ENCODE measurements around the gene PROM2.

Gene PROM2

DNA sequence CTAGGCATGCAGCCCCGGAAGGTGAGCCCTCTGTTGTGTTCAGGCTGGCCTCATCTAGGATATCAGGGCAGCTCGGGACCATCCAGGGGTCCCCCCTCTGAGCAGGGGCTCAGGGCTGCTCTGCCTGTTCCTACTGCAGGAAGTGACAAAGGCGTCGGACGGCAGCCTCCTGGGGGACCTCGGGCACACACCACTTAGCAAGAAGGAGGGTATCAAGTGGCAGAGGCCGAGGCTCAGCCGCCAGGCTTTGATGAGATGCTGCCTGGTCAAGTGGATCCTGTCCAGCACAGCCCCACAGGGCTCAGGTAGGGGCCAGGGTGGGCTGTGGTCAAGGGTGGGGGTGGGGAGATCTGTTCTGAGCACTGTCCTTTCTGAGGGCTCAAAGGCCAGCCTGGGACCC is 36.0 kb downstream of the PROM2 start:
- DNase-seq = no peak

DNA sequence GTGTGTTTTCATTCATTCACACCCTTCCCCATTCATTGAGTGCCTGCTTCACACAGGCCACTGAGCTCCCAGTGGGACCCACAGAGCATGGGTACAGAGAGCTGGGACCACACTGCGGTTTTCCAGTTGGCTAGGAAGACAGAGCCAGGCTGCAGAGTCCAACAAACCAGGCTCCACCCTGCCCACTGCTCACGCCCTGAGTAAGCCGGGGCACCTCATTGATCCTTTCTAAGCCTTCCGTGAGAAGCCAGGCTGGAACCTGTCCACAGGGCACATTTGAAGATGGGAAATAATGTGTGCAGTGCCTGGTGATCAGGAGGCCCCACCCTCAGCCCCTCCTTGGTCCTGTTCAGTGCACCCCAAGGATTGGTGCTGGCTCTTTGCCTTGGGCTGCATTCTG is 36.4 kb downstream of the PROM2 start:
- no peak for DNase-seq

DNA sequence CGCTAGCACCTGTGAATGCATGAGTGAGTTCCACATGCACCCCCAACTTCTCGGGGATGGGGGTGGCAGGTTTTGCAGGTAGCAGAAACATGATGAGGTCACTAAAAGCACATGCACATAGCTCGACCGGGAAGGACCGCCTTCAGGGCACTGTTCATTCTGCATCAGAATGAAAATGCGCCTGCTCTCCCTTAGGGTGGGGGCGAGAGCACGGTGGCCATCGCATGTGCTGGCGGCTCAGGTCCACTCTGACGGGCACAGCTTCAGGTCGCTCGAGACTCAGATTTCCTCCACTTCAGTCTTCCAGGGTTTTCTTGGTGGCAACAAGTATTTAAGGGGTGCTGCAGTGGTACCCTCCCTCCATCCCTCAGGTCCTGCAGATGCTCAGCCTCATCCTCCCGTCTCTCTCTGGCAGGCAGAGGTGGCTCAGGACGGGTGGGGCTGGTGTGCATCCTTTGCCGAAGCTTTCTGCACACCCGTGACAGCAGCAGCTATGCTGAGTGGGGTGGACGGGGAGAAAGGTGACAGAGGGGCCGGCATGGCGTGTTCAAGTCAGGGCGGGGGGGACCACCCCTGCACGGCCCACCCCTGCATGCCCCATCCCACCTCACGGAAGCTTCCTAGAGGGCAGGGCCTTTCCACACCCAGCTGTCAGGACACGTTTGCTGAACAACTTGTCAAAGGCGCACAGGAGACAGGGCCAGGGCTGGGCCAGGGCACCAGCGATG is 37.7 kb downstream of the PROM2 start:
- no peak for DNase-seq

DNA sequence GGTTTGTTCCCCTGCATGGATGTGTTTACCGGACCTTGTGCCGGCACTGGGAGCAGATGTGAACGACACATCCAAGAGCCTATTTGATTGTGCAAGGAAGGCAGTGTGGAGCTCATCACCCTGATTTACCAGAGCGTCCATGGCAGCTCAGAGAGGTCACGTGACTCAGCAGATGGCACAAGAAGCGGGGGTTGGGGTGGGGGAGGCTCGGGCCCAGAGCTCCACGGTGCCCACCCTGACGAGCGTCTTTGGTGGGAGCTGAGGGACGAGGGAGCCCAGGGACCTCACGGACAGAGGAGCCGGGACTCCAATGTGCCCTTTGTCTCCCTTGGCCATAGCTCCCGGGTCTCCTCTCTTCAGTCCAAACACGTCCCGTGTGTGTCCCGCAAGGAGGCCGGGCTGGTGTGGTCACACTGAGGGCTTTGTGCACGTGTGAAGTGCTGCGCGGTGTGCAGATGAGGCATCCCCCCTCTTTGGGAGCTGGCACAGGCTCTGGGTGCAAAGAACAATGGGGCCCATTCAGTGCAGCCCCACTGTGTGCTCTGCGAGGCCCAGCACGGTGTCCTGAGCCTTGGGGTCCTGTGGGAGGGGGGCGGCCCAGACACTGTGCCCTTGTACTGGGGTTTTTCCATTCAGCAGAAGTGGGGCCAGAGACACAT is 38.4 kb downstream of the PROM2 start:
- DNase-seq = peak; percentile 89 to 92

DNA sequence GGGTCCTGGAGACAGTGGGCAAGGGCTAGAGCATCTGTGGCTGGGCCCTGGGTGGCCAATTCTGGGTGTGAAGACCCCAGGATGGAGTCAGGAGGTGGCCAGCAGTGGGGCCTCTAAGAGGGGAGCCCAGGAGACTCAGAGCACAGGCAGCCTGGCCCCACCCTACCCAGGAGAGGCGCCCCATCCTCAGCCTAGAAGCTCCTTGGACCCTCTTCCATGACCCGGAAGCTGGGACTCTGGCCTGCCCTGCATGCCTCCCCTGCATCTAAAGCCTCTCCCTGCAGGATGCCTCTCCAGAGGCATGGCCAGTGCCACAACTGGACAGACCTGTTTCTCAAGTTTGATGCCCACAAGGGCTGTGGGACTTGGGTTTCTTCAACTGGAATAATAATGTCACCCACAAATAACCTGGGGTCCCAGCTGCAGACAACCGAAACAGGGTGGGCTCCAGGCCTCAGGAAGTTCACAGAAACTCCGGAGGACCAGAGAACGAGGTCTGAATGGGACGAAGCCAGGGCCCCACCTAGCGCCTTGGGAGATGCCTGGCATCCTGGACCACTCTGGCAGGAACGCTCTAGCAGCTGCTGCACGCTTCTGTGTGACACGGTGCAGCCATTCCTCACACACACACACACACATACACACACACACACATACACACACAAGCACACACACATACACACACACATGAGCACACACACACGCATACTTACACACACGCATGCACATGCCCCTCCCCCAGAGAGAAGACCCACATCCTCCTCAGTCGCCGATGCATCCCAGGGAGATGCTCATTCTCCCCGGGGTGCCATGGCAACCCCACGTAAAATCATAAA is 39.3 kb downstream of the PROM2 start:
- DNase-seq = no peak

DNA sequence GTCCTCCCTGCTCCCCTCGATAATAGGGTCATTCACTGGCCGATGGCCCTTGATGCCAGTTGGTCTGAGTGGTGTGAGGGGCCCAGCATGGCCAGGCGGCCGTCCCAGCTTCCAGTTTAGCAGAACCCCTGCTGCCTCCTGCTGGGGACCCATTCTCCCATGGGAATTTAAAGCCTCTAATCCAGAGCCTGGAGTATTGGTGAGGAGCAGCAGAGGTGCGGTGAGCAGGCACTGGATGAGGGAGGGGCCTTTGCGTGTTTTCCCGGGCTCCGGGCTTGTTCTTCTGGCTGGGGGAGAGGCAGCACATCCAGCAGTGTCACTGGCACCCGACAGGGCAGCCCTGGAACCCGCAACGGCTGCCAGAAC is 40.3 kb downstream of the PROM2 start:
- no peak for DNase-seq

DNA sequence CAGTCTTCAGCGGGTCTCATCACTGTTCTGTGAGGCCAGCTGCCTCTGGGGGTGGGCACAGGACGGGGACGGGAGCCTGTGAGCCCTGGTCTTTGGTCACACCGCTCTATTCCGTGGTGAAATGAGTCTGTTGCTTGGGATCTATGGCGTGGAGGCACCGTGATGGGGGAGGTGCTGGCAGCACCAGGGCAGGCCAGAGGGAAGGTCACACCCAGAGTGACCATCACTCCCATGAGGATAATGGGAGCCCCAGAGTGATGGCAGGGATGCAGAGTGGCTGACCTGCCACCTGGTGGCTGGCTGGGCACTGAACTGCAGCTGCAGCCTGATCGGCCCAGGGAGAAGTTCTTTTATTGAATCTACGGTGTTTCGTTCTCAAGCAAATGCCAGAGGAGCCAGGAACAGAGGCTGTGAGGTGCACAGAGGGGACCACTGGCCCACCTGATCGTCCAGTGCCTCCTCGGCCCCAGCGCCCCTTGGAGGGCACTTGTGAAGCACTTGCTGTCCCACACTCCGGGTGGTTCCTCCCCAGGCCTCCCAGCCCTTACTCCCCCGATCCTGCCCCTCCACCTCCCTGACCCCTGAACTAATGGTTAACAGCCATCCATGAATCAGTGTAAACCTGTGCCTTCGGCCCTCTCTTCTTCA is 40.8 kb downstream of the PROM2 start:
- DNase-seq = peak; percentile 68 to 74

DNA sequence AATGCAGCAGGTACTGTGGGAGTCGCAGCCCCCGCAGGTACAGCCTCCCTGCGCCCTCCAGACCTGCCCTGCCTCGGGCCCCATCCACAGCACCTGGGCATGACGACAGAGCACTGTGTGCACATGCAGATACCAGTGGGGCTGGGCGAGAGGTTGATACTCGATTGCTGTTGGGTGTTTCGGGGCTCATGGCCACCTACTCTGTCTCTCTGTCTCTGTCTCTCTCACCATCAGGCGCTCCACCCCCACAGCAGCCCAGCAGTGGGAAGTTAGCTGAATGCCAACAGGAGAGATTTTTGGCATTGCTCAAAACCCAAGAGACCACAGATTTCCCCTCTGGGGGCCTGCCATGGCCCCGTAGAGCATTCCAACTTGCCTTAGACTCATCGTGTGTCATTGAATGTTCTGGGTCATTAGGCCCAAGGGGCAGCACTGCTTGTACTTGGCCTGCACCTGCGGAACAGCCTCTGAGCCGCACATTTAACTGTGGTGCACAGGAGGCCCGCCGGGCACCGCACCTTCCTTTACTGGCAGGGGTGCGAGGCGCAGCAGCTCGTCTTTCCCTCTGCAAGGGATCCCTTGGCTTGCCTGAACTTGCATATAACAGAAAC is 41.7 kb downstream of the PROM2 start:
- DNase-seq = no peak

DNA sequence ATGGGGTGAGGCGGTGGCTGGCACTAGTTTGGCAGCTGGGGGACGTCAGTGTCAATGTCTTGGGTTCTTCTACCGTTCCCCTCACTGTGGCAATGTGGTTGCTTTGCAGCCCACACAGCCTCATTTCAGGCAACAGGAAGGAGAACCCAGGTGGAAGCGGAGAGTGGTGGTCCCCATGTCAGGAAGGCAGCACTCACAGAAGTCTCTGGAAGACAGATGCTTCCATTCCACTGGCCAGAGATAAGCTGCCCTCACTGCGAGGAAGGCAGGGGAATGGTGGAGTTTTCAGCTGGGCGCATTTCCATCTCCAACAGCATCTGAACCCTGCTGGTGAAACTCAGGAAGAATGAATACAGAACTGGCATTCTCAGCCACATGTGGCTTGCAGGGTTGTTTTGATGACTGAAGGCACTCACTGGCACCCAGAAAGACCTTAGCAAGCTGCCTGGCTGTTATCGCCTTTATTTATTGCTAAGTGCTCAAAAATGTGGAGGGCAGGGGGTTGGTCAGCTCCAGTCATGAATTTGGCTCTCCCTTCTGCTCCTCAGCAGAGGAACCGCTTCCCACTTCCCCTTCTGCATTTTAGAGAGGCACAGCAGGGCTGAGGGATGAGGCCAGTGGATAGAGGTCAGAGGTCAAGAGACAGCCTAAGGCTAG is 42.3 kb downstream of the PROM2 start:
- DNase-seq = no peak

DNA sequence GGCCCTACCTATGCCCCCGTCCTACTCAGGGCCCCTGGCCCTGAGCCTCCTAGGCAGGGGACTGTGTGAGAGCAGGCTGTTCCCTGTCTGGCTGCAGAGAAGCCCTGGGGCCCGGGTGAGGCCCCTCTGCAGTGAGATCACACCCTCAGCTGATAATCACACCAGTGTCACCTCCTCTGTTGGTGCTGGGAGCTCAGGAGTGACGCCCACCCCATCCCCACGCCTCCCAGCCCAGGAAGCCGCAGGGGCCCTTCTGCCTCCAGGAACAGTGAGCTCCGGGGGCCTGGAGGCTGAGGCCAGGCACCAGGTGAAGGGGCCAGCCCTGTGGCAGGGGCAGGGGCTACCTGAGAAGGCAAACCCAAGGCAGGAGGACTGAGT is 42.9 kb downstream of the PROM2 start:
- no peak for DNase-seq

DNA sequence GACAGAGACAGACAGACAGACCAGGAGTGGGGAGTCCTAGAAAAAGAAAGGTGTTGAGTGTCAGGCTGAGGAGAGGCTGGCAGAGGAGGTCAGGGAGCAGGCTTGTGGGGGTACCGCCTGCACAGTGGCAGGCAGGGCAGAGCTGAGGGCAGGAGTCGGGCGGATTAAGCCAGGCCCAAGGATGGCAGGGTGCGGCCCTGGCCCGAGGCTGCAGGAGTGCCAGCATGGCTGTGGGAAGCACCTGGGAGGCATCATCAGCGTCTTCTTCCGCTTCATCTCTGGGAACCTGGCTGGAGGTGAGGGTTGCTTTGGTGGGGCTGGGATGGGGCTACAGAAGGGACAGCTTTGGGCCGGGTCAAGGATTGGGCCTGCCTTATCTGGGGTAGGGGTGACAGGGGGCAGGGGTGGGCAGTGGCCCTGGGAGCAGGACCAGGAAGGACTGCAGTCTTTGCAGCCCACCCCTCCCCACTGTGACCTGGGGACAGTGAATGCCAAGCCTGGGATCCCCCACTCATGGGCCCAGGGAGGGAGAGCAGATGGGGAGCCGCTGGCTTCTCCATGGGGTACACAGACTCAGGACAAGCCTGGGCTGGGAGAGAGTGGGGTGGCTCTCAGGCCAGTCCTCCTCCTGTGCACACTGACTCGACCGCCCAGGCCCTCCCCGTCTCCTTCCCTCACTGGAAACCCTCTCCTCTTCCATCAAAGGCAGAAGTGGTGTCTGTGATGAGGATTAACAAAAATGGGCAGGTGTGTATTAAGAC is 43.6 kb downstream of the PROM2 start:
- DNase-seq = no peak

DNA sequence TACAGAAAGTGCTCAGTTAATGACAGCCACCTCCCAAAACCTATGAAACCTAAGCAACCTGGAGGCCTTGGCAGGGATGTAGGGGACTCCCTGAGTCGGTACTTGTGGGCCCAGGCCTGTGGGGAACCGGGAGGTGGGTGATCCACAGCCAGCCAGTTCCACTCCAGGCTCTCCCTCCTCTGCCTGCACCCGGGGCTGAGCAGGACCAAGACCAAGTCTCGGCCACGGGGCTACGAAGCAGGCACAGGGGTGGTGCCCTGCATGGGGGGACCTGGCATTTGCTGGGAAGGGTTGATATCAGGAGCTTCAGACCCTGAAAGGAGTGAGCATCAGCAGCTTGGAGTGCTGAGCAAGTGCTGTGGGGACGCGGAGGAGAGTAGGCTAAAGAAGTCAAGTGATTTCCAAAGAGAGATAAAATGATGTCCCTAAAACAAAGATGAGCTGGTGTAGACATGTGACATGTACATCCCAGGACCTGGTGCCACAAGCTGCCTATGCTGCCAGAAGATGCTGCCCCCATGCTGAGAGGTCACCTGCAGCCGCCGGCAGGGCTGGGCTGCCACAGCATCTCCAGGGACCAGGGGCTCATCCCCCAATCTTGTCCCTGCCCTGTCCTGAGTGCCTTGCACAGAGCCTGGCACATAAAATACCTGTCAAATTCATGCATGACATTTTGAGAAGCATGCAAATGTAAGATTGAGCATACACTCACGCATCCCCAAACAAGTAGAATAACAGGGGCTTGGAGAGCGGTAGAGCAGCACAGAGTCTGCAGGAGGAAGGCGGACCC is 44.4 kb downstream of the PROM2 start:
- no peak for DNase-seq

DNA sequence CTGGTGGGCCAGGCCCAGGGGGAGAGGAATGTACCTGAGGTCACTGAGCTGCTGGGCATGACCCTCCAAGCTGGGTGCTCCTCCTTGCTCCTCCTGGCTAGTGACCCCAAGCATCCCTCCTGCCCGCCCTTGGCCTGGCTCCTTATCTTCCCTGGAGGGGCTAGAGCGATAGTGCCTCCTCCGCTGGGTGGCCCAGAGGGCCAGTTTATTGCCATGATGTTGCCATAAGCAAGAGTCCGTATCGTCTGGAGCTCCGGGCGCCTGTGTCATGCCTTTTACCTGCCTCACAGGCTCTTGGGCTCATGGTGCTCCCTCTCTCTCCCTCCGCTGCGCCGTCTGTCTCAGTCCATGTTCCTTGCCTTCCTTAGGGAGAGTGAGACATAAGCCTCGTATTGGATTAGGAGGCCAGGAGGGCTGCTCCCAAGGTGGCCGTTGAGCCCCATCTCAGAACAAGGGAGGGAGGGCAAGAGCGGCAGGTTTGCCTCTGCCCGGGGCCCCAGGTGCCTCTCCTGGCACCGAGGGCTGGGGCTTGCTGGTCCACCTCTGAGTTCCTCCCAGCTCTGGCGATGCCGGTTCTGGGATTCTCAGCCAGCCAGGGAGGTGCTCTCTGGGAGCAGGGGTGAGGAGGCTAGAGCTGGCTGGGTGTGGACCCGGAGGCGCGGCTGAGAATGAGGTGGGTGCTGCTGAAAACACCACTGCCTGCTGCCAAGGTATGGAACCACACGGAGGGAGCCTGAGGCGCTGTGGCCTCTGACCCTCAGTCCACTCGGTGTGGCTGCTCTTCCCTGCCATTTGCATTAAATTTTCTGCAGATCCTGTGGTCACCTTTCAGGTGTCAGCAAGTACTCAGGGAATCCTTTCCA is 45.5 kb downstream of the PROM2 start:
- no peak for DNase-seq

DNA sequence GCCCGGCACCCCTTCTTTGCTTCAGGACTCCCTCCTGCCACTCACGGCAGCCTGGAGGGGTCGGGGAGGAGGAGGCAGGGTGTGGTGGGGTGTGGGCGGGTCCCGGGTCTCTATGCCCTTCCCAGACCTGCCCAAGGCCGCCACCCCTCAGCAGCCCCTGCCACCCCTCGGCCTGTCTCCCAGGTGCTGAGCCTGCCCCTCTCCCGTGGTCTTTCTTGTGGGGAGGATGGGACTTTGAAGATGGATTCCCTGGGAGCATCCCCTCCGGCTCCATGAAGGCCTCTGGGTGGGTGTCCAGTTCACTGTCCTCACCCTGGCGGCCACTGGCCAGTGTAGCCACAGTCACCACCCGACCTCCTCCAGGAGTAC is 46.1 kb downstream of the PROM2 start:
- no peak for DNase-seq

DNA sequence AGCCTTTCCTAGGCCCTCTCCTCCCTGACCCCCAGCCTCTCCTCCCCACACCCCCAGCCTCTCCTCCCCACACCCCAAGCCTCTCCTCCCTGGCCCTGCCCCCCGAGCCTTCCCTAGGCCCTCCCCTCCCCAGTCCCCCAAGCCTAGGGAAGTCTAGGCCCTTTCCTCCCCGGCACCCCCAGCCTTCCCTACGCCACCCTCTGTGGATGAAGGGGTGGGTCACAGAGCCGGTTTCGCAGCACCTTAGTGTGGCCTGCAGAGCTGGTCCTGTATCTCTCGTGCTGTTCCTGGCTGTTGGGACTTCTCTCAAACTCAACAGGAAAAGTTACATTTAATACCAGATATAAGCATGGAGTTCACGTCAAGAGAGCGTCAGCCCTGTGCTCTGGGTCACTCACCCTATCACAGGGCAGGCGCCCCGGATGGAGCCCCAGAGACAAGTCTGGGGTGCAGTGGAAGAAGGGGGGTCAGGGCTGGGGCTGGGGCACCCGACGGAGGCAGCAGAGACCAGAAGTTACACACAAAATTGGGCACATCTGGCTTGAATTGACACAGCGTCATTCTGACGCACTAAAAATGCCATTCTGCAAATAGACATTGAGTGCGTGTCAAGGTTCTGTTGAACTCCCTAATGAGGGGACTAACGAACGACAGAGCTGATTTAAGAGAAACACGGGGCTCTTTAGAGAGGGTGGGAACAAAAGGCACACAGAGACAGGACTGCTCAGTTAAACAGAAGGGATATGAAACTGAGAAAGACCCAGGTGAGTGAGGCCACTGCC is 46.9 kb downstream of the PROM2 start:
- DNase-seq = no peak

DNA sequence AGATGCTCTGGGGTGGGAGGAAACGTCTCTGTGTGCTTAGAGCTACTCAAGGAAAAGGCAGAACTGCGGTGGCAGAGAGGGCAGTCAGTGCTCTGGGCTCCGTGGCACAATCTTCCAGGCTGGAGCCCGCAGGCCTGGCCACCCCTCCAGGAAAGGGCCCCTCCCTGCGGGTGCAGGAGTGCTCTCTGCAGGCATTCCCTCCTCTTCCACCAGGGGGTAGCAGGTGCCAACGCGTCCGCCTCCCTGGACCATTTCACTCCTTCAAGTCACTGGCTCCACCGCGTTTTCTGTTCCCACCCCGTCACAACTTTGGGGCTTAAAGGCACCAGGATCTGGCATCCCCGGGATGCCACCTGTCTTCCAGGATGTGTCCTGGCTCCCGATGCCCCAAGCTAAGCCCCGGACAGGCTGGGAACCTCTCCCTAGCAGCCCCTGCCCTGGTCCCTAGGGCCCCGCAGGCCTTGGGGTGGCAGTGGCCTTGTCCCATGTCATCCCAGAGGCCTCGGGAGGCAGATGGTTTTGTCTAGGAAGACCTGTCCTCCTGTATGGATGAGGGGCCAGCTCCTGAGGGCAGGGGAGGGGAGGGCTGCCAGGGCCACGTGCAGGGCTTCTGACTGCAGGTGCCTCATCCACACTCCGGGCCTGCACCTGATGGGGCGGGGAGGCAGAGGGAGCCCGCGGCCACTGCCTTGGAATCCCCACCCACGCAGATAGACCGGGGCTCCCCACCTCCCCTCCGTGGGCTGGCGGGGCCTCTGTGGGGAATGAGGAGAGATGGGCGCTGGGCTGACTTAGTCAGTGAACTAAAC is 49.3 kb downstream of the PROM2 start:
- no peak for DNase-seq

DNA sequence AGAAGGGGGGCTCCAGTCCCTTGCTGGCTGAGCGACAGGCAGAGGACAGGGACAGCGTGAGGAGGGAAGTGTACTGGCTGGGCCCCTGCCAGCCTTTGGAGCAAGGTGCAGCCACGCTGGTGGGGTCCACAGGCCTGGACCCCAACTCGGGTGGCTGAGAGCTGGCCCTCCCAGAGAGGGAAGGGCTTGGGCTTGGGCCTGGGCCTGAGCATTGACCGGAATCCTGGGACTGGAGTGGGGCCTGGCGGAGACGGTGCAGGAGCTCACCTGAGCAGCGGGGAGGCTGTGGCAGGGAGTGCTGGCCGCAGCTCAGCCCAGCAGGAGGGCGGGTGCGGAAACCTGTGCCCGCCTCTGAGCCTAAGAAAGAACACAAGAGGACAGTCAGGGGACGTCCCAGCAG is 50.8 kb downstream of the PROM2 start:
- no peak for DNase-seq
